GM19324 (cell line): ENCODE measurements around the gene APCDD1L.
"Not testable (repeated sequence)": the region's sequence is repeated elsewhere in the genome, so short reads cannot be mapped to it uniquely, and the experiment has no call there.

Source experiments
- ATAC-seq: cut with Tn5 transposase; IDR thresholded peaks from one replicate; pipeline ENCODE4 v1.9.1; 2021; ENCODE audit warnings: mild to moderate bottlenecking, moderate library complexity; ENCODE audit not compliant: unreplicated experiment, low FRiP score

APCDD1L gene

DNA sequence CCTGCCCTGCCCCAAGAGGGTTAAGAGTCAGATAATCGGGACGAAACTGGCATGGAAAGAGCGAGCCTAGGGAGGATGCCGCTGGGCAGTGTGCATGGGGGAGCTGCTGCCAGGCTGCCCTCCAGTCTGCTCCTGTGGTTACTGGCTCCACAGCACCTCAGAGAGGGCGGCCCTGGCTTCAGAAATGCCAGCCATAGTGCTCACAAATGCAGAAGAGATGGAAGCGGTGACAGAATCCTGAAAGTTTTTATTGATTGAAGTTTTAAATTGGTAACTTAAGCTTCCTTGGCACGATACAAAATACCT lies 68.3 kb downstream of the APCDD1L start:
- no peak for ATAC-seq

DNA sequence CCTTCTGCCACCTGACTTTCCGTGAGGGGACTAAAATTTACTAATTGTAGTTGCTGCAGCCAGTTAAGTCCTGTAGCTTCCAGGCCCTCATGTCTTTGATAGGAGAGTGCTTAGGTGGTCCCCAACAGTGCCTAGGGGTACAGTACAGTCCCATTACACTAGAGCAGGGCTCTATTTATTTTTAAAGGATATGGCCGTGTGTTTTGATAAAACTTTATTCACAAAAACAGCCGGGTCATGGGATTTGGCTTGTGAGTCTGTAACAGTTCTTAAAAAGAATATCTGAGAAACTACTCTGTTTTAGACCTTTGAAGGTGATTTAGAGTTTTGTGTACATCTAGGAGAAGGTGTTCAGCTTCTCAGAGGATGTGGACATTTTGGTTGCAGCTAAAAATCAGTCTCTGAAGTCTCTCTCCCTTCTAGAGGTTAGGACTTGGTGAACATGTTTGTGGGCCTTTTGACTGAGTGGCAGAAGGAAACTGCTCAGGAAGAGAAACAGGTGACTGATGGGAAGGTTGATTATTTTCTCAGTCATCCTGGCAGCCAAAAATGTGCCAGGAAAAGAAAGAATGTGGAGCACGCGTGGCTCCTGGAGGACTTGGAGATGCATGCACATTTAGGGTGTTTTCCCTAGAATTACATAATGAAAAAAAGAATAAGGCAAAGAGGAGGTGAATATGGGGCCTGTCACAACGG lies 68.8 kb downstream of the APCDD1L start:
- ATAC-seq: no peak

DNA sequence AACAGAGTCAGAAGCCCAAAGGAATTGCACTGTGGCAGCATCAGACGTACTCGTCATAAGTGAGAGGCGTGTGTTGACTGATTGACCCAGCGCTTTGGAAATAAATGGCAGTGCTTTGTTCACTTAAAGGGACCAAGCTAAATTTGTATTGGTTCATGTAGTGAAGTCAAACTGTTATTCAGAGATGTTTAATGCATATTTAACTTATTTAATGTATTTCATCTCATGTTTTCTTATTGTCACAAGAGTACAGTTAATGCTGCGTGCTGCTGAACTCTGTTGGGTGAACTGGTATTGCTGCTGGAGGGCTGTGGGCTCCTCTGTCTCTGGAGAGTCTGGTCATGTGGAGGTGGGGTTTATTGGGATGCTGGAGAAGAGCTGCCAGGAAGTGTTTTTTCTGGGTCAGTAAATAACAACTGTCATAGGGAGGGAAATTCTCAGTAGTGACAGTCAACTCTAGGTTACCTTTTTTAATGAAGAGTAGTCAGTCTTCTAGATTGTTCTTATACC lies 70.4 kb downstream of the APCDD1L start:
- no peak for ATAC-seq

DNA sequence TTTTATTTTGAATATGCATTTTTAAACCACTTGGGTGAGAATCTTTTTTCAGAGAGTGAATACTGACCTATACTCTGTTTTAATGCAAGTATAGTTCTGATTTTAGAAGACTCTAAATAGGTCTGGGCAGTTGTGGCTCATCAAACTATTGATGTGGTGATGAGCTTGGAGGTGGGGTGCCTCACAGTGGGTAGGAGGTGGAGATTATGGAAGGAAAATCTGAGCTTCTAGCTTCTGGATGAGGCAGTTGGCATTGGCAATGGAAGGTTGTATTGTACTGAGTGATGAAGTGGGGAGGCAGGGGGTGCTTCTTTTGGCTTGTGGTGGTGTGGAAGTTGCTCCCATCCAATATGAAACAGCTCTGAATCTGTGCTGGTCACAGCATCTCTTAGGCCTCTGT lies 73.5 kb downstream of the APCDD1L start:
- ATAC-seq: no peak

DNA sequence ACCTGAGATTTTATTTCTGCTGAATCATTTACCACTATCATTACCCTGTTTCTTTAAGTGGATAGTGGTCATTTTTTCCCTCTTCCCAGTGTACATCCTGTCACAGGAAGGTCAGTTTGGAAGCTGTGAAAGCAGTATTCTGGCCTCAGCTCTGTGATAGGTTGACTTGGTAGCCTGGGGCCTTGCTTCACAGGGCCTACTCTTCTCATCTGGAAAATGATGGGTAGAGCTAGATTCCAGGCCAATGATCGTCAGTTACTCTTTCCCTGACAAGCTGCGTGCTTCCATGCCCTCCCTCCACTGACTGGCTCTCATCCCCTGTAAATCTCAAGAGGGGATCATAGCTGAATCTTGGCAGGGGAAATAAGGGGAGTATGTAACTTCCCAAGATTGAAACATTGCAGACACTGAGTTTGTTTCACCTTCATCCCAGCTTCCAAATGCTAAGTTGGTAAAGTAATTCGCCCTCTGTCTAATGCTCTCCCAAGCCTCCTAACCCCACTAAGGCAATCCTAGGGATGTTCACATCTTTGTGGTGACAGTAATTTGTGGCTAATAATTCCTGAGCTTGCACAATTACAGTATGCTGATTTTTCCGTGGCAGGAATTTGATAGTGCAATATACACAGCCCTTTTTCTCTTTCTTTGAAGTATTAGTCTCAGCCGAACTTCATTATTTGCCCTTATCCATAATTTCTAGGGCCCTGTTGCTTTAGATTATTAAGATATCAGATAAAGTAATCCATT lies 75.0 kb downstream of the APCDD1L start:
- no peak for ATAC-seq

DNA sequence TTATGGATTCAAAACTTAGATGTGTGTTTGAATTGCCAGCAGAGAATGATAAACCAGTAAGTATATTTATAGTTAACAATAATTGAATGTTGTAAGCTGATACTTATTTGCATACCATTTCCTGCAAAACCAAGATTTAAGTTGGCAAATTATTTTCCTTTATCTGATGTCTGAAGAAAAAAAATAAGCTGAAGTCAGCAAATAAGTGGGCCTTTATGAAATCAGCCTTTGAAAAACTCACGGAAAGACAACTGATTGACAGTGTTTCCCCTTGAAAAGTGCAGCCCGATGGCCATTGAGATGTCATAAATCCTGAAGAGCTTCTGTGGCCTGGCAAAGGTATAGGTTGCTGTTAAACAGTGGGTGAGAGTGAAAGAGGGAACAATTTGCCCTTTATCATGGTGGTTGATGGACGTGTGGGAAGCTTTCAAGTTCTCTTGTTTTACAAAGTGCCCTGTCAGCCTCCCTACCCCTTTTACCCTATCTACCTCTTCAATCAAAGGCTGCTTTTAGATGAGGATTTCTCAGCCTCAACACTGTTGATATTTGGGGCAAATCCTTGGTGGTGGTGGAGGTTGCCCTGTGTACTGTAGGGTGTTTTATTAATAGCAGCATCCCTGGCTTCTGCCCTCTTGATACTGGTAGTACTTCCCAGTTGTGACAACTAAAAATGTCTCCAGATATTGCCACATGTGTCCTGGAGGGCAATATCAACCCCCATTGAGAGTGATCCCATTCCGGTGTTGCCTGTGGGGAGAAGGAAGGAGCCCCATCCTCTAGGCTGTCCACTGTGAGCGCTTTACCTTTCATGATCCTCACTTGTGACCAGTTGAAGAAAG lies 76.0 kb downstream of the APCDD1L start:
- no peak for ATAC-seq

DNA sequence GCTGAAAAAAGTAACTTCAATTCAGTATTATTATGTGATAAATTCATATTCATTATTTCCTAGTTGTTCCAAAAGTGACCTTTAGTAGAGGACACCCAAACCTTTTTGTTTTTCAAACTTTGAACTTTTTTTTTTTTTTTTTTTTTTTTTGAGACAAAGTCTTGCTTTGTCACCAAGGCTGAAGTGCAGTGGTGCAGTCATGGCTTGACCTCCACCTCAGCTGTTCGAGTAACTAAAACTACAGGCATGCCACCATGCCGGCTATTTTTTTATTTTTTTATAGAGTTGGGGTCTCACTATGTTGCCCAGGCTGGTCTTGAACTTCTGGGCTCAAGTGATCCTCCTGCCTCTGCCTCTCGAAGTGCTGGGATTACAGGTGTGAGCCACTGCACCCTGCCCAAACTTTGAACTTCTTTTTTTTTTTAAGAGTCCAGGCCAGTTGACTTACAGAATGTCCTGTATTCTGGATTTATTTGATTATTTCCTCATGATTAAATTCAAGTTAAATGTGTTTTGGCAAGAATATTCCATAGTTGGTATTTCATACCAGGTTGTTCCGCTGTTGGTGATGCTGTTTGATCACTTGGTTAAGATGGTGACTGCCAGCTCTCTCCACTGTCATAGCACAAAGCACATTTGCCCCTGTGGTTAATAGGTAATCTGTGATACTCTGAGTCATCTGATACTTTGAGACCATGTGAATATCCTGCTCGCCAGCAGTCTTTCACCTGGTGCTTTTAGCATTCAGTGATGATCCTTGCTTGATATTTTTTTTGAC lies 78.1 kb downstream of the APCDD1L start:
- ATAC-seq: no peak

DNA sequence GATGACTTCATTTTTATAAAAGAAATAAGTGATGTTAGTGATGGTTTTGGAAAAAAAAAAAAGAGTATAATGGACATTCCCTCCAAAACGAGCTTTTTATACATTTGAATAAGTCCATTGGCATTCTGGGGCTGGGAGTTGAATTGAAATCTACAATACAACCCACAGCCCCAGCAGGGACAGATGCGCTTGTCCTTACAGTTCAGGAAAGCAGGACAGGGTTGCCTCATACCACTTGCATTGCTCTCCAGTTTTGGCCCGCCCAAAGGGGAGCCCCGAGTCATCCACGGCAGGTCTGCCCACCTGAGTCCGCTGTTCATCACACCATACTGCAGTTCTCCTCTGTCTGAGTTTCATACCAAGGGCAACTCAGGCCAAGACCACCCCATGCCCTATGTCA lies 80.0 kb downstream of the APCDD1L start:
- no peak for ATAC-seq

DNA sequence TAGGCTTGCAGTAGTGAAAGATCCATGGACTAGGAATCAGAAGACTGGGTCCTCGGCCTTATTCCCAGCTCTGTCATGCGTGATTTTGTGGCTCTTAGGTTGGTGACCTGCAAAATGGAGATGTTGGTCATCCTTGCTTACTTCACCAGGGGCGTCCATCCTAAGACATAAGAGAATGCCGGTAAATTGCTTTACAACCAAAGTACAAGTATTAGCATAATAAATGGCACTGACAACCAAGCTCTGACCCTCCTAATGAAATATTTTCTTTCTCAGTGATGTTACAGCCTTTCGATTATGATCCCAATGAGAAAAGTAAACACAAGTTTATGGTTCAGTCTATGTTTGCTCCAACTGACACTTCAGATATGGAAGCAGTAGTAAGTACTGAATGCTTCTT lies 80.9 kb downstream of the APCDD1L start:
- no peak for ATAC-seq

DNA sequence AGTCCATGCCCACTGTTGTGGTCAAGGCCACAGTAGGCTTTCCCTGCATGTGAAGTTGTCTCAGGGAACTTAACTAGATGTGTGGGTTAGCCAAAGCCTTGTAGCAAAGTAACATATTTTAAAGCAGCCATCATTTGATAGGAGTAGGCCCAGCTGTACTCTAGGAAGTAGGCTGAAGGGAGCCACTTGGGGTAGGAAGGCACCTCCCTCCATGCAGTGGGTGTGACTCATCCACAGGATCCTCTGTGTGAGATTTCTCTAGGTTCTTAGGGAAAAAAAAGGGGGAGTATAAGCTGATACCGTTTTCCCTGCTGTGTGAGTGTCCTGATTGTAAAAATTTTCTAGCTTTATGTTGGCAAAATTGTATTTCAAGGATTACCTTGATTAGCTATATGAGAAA lies 81.4 kb downstream of the APCDD1L start:
- ATAC-seq: no peak

DNA sequence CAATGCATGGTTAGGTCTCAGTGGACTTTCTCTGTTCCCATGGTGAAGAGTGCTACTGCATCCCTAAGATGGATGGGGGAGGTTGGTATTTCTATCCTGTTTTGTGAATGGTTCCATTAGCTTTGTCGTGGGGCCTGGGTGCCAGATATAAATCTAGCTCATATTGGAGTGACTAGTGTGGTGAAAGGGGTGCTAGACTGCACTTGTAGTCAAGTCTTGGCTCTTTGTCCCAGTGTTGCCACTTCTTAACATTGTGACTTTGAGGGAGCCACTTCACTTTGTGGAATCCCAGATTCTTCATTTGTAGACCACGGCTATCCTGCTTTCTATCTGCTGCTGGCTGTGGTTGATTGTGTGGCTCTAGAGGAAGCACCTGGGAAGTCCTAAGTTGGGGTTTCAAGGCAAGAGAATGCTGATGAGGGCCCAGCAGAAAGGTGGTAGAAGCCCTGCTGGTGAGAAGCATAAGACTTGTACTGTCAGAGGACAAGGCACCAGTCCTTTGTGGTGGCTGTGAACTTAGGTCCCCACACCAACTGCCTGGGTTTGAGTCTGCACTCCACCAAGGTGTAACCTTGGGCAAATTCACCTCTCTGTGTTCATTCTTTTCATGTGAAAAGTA lies 82.1 kb downstream of the APCDD1L start:
- no peak for ATAC-seq

DNA sequence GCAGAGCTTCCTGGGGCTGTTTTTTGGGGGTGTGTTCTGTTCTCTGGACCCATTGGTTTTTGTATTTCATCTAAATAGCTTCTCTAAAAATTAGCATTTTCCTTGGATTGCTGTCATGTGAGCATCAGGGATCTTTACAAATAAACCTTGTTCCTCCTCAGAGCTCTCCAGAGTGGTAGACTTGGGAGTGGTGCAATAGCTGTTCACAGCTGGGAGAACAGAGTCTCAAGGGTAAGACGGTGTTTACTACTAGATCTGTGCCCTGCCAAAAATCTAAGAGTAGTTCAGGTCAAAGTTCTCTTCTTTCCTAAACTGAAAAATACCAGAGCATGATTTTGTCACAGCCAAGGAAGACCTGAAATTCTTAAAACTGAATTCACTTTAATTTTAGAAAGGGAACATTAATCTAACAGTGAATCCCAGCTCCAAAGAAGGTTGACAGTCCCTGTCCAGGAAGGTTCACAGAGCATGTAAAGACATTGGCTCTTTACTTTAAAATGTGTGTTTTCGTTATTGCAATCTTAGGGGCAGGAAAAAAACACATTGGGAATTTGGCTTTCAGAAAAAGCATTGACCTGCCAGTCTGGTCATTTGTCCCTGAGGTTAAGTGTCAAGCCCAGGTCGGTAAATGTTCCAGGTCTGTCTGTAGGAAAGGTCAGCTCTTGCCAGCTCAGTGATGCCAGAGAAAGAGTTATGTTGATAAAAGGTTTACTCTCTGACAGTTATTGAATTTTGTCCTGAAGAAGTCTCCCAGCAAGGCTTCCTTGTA lies 82.8 kb downstream of the APCDD1L start:
- no peak for ATAC-seq

DNA sequence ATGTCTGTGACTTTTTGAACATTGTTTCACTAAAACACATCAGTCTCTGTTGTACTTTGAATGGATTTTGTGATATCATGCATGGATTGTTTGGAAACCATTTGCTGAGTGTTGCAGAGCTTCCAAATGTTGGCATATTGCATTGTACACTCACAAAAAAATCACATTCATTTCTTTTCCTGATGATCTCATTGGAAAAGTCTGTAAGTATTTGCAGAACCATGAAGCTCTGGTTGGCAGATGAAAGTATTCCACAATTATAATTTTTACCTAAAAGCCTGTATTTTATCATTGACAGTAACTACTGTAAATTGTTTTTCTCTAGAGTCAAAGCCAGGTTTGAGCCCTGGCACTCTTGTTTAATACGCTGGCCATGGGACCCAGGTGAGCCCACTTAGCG lies 84.1 kb downstream of the APCDD1L start:
- ATAC-seq: no peak

DNA sequence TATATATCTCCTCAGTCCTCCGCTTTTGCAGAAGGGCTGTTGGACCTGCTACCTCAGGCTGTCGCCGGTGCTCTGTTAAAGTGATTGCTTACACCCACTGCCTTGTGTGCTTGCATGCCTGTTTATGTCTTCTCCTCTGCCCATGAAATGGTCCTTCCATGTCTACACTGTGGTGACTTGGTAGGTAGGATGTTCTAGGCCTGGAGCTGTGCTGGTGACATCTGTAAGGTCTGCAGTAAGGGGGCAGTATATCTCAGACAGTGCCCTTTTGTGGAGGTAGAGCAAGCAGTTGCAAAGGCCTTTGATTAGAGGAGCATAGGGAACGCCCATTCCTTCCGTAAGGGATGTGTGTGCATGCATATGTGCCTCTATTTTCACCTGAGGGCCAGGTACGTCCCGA lies 85.9 kb downstream of the APCDD1L start:
- ATAC-seq: no peak

DNA sequence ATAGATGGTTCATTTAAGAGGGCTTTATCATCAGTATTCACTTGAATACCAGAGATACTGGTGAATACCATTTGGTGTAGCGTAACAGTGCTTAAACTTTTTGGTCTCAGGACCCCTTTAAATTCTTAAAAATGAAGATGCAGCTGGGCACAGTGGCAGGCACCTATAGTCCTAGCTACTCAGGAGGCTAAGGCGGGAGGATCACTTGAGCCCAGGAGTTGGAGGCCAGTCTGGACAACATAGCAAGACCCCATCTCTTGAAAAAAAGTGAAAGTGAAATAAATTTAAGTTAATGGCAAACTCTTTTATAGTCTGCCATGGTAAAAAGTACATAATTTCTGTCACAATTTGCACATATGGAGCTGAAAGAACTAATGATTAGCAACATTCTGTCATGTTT lies 86.8 kb downstream of the APCDD1L start:
- no peak for ATAC-seq

DNA sequence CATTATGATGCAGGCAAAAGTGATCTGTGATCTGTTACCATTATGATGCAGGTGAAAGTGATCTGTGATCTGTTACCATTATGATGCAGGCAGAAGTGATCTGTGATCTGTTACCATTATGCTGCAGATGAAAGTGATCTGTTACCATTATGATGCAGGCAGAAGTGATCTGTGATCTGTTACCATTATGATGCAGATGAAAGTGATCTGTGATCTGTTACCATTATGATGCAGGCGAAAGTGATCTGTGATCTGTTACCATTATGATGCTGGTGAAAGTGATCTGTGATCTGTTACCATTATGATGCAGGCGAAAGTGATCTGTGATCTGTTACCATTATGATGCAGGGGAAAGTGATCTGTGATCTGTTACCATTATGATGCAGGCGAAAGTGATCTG lies 87.6 kb downstream of the APCDD1L start:
- ATAC-seq: not testable (repeated sequence)

DNA sequence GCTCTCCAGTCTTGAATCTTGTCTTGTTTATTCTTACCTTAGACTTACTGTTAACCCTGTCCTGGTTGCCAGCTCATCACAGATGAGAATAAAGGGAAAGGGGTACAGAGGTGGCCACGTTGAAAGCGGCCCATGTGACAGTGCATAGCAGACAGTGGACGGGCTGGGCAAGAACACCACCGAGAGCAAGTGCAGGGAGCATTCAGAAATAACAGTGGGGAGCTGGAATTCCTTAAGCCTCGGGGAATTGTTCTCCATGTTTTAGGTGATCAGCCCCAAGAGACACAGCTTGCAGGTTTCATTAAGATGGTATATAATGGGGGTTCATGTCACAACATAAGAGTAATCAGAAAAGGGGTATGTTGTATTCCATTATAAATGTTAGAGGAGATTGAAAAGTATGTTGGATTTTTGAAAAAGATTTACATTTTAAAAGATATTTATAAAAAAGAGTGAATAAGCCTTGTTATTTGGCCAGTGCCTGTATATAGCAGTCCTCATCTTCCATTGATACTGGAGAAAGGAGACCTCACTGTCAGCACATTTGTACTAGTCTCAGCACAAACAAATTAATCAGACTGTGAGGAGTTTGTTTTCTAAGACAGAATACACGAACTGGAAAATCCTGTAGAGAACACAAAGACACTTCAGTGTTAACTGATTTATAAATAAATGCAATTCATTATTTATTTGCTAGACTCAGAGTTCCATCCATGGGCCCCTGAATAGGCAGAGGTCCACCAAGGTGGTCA lies 90.8 kb downstream of the APCDD1L start:
- ATAC-seq: no peak

DNA sequence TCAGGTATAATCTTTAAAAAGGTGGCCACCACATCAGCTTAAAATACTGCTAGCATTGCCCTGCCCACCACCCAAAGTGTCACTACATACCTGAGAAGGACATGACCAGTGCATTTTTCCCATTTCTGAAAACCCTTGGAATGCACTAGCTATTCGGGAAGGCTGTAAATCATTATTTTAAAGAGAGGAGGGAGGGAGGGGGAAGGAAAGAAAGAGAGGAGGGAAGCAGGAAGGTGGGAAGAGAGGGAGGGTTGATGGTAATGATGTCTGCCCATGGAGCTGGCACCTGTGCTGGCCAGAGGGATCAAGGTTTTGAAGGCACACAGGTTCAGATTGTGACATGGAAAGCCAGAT lies 93.7 kb downstream of the APCDD1L start:
- no peak for ATAC-seq
